Renal cortical epithelial cell (primary cell): Measurements from ENCODE around the gene GPR162. TPM values are rescaled to one million over a fixed set of nuclear protein-coding genes. Genes with fewer than 3 reads are reported as not detected.
"Not testable (repeated sequence)": the region's sequence is repeated elsewhere in the genome, so short reads cannot be mapped to it uniquely, and the experiment has no call there.

ENCODE experiments used
- DNase-seq: peaks from one replicate; pipeline ENCODE4 v3.0.0-alpha.2; 2011; ENCODE audit warnings: low read depth
- total RNA-seq: library from RNA; depleted of rRNA; stranded (reverse); fragments of >200 nt; gene quantifications from 2 replicates; pipeline ENCODE4 v1.2.3, GENCODE V29; 2014

The GPR162 gene
- total RNA-seq, 1 donor from 2014 or later: 3.8 TPM

DNA sequence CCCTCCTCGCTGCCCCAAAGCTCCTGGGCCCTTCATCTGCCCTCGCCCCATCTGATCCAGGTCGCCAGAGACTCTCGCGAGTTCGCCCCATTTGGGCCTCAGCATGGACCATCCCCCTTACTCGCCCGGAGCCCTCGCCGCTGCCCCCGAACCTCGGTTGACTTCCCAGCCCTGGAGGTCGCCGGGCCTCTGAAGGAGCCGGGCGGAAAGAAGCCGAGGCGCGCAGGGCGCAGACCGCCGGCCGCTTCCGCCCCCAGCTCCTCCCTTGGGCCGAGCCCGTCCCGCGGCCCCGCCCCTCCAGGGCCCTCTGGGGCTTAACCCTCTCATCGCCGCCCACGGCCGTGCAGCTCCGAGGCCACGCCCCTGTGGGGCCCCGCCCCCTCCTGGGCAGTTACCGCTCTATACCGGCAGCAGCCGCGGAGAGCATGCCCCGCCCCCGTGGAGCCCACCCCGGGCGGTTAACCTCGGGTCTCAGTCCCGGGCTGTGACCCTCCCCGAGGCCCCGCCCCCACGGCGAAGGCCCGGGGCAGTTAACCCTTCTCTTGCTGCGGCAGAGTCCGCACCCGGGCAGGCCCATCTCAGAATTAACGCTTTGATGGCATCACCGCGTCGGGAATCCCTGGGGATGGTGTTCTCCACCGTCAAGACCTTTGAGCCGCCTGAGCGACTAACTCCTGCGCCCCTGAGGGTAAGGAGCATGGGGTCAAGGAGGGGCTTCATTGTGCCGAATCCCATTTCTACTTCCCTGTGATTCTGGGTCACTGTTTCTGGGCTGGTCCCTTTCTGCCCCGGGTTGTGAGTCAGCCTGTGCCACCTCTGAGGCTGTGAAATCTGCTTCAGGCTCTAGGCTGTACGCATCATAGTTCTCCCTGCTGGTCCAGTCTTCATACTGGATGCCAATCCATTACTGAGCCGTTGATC lies 51.7 kb downstream of the GPR162 start, which contains the start of gene SPSB2:
Gene SPSB2, minus strand, starts transcription at position 210 of the 921 bp plus-strand sequence. CDS start 402 bp downstream, outside the sequence.
- peak; percentile 85 for DNase-seq

DNA sequence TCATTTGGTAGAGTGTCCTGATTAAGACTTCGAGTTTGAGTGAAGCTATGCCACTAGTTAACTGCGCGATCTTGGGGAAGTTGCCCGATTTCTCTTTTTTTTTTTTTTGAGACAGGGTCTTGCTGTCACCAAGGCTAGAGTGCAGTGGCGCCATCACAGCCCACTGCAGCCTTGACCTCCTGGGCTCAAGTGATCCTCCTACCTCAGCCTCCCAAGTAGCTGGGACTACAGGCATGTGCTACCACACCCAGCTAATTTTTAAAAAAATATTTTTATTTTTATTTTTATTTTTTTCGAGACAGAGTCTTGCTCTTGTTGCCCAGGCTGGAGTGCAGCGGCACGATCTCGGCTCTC lies 52.4 kb downstream of the GPR162 start:
- not testable (repeated sequence) for DNase-seq

Other genes starting within 250 kb of the GPR162 start
- gene CHD4, start 214.4 kb upstream of the GPR162 start, total RNA-seq: 228 and 358 TPM in 2 replicates
- gene LPAR5, start 185.9 kb upstream of the GPR162 start, total RNA-seq: 0.17 TPM in 1 of 2 replicates, not detected in the other
- gene ACRBP, start 174.4 kb upstream of the GPR162 start, total RNA-seq: 0.15 and 0.17 TPM in 2 replicates
- 45.3 and 67.6 TPM in 2 replicates for gene ING4, start 158.7 kb upstream of the GPR162 start, total RNA-seq
- gene ZNF384, start 132.4 kb upstream of the GPR162 start, total RNA-seq: 5.6 and 18.4 TPM in 2 replicates
- 0.15 TPM in 1 of 2 replicates, not detected in the other for gene PIANP, start 121.0 kb upstream of the GPR162 start, total RNA-seq
- 66.0 and 68.3 TPM in 2 replicates for gene COPS7A, start 97.8 kb upstream of the GPR162 start, total RNA-seq
- 168 and 222 TPM in 2 replicates for gene MLF2, start 68.7 kb upstream of the GPR162 start, total RNA-seq
- 24.0 and 69.1 TPM in 2 replicates for gene PTMS, start 55.5 kb upstream of the GPR162 start, total RNA-seq
- not detected in 2 replicates for gene LAG3, start 49.3 kb upstream of the GPR162 start, total RNA-seq
- 0.10 TPM in 1 of 2 replicates, not detected in the other for gene CD4, start 32.3 kb upstream of the GPR162 start, total RNA-seq
- gene P3H3, start 6.6 kb downstream of the GPR162 start, total RNA-seq: 17.4 and 36.8 TPM in 2 replicates
- 0.15 TPM in 1 of 2 replicates, not detected in the other for gene GNB3, start 19.1 kb downstream of the GPR162 start, total RNA-seq
- gene CDCA3, start 29.5 kb downstream of the GPR162 start, total RNA-seq: 1.3 and 4.7 TPM in 2 replicates
- 107 and 113 TPM in 2 replicates for gene USP5, start 30.3 kb downstream of the GPR162 start, total RNA-seq
- gene TPI1, start 45.7 kb downstream of the GPR162 start, total RNA-seq: 1,309 and 1,579 TPM in 2 replicates
- gene SPSB2, start 51.5 kb downstream of the GPR162 start, total RNA-seq: 7.0 and 13.2 TPM in 2 replicates
- gene LRRC23, start 83.0 kb downstream of the GPR162 start, total RNA-seq: 16.1 and 16.4 TPM in 2 replicates
- 14.1 and 41.3 TPM in 2 replicates for gene ENO2, start 92.8 kb downstream of the GPR162 start, total RNA-seq
- 1.7 and 29.4 TPM in 2 replicates for gene ATN1, start 106.1 kb downstream of the GPR162 start, total RNA-seq
- not detected in 2 replicates for gene RNU7-1, start 122.0 kb downstream of the GPR162 start, total RNA-seq
- 38.0 and 62.4 TPM in 2 replicates for gene C12orf57, start 122.2 kb downstream of the GPR162 start, total RNA-seq
- gene PTPN6, start 129.5 kb downstream of the GPR162 start, total RNA-seq: 14.8 and 18.4 TPM in 2 replicates
- 109 and 234 TPM in 2 replicates for gene PHB2, start 148.8 kb downstream of the GPR162 start, total RNA-seq
- 37.8 and 61.0 TPM in 2 replicates for gene EMG1, start 149.1 kb downstream of the GPR162 start, total RNA-seq
- gene LPCAT3, start 196.7 kb downstream of the GPR162 start, total RNA-seq: 9.7 and 26.5 TPM in 2 replicates
- gene C1S, start 238.9 kb downstream of the GPR162 start, total RNA-seq: 5.2 and 72.6 TPM in 2 replicates